HG02610 (cell line): ENCODE measurements around the gene TRIO.

Experiments
- ATAC-seq: cut with Tn5 transposase; IDR thresholded peaks from one replicate; pipeline ENCODE4 v1.9.1; 2021; ENCODE audit warnings: mild to moderate bottlenecking, moderate library complexity; ENCODE audit not compliant: unreplicated experiment

Gene TRIO

DNA sequence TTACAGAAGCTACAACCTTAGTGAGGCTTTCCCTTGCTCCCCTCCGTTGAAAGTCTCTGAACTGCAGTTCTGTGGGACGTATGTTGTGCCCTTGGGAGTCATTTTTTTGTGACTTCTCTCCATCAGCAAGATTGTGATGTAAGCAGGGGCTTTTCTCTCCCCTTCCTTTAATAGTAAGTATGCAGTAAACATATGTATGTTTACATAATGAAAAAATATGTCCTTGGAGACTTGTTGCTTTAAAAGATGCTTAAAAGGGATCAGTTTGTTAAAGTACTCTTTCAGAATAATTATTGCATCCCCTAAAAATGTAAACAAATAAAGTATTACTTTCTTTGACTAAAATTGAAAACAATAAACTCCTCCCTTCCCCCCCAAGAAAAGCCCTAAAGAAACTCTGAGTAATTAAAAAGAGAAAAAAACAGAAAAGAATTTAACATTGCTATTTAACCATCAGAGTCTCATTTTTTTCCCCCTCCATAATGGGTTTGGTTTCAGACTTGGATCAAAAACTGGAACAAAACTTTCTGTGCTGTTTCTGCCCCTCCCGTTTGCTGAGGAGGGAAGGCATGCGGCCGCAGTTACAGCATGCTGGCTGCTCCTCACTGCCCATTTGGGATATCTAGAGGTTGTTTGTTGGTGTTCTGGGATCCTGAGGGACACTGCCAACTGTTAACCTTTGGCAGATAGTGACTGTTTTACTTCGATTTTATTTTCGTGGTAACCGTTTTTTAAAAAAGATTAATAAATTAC lies 40.2 kb downstream of the TRIO start:
- ATAC-seq = no peak

DNA sequence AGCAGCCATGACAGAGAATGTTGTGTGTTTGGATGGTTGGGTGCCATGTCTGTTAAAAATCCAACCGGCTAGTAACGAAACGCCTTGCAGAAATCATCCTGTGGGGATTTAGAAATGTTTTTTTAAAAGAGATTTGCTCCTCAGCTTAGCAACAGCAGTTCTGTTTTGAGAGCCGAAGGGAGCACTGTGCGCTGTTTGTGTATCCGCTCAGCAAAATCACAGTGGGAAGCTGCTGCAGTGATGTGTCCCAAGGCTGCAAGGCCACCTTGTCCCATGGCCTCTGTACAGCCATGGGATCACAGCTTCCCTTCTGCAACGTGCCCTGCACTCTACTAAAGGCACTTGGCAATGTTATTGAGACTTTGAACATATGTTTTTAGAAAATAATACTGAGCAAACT lies 40.9 kb downstream of the TRIO start:
- ATAC-seq = no peak

DNA sequence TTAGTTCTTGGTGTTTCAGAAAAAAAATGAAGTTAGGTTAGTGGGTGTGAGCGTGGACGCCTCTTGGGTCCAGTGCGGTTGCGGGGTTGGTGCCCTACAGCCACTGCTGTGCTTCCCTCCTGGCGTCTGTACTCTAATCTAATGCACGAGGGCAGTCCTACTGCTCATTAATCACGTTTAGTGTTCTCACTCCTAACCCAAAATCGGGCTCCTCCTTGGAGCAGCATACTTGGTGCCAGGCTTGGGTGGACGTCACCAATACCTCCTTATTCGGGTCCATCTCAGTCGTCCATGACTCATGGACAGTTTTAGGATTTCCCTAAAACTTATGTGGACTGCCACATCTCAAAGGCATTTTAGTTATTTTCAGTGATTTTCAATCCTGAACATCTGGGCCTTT lies 41.6 kb downstream of the TRIO start:
- no peak for ATAC-seq

DNA sequence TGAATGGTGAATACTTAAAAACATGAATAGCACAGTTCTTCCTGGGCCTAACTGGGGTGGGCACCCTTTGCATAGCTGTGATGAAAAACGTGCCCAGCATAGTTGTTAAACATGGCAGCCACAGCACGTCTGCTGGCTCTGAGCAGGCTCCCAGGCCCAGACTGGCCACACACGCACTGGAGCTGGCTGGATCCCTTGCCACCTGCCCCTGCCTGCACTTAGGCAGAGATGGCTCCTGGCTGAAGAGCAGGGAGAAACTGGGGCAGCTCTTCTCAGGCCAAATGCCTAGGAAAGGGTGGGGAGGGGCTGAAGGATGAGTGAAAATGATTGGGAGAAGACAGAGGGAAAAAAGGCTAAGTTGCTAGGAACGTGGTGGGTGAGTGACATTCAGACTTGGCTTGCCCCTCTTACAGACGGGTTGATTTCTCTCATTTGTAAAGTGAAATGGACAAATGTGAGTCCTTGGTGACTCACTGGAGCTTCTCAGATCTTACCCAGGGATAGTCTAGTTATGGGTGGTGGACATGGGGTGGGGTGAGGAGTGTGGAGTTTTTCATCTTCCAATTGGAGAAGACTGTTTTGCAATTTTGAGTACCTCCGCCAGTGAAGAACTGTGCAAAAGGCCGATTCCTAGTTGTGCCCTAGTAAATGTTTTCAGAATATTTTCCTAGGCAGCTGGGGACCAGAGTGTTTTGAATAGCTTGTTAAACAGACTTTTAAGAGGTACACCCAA lies 42.4 kb downstream of the TRIO start:
- ATAC-seq = no peak

DNA sequence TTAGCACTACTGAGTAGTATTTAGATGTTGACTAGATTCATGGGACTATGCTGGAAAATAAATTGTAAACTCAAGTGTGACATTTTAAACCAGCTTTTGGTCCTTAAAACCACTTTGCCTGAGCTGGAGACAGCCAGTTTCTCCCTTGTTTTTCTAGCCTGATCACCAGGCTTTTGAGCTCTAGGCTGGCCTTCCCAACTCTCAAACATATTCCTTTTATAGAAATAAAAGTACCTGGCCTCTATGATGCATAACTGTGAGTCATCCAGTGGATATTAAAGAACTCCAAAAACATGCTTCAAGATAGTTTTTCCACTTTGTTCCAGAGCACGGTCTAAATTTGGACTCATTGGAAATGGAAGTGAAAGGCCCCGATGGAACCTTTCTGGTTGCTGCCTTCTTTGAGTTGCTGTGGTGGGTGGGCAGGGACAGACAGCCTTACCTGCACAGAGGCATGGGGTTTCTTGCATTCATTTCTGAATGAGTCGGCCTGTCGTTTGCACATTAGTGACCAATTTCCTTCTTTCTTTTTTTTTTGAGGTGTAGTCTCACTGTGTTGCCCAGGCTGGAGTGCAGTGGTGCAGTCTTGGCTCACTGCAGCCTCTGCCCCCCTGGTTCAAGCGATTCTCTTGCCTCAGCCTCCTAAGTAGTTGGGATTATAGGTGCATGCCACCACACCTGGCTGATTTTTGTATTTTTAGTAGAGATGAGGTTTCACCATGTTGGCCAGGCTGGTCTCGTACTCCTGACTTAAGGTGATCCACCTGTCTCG lies 43.1 kb downstream of the TRIO start:
- ATAC-seq = no peak

DNA sequence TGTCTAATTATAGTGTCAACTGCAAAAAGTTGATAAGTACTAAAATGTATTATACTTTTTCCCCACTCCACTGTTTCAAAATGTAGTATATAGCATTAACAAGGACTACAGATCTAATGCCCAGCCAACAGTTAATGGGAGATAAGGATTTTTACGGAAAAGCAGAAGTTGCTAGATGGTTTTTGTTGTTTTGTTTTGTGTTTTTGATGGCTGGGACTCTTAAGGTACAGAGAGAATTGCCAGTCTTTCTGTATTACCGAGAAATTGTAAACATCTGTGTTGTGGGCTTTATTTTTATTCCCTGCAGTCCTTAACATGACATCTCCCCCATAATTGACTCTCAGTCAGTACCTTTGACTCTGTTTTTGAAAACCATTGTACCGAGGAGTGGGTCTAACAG lies 44.0 kb downstream of the TRIO start:
- ATAC-seq = no peak

DNA sequence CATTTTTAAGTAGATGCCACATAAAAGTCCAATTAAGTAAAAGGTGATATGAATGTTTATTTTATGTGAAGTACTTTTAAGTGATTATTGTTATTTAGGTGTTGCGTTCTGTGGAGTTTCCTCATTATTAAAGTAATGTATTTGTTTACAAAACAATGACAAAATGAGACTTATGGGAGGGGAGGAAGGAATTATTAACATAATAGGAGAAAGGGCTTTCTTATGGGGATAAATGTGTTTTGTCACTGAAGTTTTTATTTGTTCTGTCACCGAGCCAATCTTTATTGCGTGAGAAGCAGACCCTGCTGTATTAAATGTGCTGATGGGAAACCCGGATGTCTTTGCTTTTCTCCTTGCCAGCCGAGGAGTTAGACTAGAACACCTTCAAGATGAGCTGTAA lies 44.5 kb downstream of the TRIO start:
- ATAC-seq = no peak

DNA sequence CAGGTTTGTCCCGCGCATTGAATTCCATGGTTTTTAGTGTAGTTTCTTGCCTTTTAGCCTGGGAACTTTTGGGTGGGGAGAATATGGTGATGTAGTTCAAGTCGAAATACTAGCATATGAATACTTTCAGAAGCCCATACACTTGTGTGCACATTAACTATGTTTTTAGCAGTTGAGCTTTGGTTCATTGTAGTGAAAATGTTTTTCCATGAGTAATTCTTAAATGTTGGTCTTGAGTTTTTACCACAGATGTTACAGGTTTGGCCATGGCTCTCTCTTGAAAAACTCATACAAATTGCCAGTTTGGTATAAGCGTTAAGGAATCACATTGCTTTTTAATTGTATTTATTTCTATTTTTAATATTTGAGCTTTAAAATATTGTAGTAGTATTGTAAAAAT lies 45.6 kb downstream of the TRIO start:
- no peak for ATAC-seq

DNA sequence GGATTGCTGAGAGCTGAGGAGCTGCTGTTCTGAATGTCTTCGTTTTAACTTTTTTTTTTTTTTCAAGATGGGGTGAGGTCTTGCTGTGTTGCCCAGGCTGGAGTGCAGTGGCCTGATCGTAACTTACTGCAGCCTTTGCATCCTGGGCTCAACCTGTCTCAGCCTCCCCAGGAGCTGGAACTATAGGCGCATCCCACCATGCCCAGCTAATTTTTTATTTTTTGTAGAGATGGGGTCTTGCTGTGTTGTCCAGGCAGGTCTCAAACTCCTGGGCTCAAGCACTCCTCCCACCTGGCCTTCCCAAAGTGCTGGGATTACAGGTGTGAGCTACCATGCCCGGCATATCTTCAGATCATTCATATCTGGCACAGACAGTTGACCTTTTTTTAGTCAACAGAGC lies 46.5 kb downstream of the TRIO start:
- no peak for ATAC-seq

DNA sequence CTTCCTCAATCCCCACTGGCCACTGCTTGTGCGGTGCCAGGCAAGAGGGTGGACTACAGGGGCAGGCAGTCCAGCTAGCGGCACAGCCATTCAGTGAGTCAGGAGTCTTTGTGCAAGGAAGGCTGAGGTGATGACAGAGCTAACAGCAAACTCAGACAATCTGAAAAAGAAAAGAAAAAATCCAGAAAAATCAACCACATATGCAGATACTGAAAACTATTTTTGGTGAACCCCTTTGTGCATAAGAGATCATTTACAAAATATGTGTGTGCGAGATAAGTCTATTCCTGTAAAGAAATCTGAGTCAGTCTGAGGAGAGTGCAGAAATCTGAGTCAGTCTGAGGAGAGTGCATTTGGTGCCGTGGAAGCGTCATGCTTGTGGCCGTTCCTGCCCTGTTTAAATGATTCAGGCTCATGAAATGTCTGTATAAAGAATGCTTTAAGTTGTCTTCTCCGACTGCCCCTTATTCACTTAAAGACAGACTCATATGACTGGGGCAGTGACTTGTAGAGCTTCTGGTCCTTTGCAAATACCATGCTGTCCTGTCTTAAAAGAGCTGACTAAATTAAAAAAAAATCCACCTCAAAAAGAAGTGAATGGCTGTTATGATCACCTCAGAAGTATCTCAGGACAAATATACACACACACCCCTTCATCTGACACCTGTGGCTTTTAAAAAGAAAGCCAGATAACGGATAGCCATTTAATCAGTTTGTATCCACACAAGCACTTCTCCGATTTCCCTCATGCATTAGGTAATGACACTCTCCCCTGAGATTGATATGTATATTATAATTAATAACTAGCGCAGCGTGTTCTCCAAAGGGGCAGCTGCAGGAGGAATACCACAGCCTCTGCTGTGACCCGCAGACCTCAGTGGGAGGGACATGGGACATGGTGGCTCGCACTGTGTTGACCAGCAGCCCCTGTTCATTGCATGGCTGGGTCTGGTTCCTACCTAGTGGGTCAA lies 47.3 kb downstream of the TRIO start:
- no peak for ATAC-seq

DNA sequence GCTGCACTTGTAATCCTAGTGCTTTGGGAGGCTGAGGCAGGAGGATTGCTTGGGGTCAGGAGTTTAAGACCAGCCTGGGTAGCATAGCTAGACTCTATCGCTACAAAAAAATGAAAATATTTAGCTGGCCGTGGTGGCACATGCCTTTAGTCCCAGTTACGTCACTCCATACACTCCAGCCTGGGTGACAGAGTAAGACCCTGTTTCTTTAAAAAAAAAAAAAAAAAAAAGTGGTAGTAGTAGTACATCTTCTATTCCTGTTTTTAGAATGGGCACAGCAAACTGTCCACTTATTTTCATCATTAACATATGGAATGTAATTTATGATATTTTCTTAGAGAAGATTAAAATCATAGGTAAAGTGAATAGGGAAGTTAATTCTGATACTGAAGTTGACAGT lies 48.2 kb downstream of the TRIO start:
- ATAC-seq = no peak

DNA sequence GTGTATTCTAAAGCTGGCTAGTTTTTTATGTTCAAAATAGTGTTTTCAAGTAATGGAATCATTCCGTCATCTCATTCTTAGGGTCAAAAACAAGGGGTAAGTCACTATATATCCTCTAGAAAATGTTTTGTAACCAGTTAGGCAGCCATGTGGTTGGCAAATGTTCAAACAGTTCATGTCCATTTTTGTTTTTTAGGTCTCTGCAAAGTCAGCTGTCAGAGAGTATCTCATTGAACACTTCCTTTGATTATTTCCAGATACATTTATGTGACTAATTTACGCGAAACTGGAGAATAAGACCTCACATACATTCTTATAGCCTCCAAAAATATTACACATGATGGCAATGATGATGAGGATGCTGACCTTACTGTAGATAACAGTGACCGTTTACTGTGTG lies 50.4 kb downstream of the TRIO start:
- no peak for ATAC-seq

DNA sequence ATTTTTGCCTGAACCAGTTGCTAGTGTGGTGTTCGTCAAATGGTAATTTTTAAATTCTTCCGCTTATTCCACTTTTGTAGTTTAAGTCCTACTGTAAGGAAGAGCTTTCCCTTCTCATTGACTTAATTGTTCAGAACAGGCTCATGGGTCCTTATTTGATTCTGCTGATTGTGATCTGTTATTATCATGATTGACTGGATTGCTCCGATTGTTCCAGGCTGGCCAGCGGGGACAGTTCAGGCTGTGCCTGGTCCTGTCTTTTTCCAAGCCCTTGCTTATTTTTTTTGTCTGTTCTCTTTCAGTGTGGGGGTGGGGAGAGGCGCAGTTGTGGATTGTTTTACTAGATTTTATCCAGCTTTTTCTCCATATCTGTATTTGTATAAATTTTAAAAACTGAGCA lies 52.4 kb downstream of the TRIO start:
- ATAC-seq = no peak

DNA sequence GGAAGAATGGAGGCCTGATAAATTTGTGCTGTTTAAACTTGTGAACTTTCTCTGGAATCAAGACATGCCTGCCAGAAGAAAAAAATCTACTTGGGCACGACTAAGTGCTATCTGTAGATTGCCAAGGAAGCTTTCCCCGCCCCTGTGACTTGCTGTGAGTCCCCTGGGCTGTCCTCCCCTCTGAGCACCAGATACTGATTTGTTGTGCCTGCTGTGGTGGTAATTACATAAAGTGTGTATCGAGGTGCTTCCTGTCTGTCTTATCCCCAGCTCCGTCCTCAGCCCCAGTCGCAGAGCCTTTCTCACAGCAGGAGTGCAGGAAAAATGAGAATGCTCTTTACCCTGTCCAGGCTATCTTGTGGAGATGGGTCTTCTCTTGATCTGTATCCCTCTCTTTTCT lies 53.9 kb downstream of the TRIO start:
- no peak for ATAC-seq

DNA sequence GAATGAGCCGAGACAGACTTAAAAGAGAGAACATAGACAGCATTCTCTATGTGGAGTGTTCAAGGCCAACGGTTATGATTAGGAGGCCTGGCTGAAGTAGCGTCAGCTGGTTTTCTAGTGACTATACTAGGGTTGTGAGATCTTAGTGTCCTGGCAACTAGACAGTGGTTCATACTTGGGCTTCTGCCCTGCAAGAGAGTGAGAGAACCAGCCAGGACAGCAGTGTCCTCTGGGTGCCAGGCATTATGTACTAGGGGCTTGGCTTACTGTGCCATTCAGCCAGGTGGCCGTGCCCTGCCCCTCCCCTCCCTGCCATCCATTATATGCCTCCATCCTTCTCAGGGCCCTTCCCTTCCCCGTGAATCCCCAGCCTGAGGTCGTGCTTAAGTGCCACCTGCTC lies 56.8 kb downstream of the TRIO start:
- no peak for ATAC-seq

DNA sequence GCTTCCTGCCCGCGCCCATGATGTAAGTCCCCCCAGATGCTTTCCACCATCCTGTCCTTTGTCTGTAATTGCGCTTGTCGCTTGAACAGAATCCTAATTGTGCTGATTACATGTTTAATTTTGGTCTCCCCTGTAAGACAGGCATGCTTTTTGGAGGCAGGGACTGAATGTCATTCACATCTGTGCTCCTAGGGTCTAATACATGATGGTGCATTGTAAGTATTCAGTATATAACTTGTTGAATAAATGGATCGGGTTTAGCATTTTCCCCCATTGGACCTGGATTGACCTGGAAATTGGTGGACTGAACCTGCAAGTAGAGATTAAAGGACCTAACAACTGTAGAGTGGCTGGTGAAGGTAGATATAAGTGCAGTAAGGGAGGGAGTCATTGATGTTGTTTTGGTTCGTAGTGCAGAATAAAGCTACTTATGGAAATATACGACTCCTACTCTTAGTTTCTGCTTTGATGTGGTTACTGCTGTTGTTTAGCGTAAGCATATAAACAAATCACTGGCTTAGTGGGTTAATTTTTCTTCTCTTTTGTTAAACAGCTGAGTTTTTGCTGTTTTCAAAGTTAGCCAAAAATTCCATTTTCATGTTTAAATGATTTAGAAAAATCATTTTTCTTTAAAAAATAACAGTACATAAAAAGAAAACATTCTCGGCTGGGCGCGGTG lies 57.3 kb downstream of the TRIO start:
- ATAC-seq = no peak

DNA sequence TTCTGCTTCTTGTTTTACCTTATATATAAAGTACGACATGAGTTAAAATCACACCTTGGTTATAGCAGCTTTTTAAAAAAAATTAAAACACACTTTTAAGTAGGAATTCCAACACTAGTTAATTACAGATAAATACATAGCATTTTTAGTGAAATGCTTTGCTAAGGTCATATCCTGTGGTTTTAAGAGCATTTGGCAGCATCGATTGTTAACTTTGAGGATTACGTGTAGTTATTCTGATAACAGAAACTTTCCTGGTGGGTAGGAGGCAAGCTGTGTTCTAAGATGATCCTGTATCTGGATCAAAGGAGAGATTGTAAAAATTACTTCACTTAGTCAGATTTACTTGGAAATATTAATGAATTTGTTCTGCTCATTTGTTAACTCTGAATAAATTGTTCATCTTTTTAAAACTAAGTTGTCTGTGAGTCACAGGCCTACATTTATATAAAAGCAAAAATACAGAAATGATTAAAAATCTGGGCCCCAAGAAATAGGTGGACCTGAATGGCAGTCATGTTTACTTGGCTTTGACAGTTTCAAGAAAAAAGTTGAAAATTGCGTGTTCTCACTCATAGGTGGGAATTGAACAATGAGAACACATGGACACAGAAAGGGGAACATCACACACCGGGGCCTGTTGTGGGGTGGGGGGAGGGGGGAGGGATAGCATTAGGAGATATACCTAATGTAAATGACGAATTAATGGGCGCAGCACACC lies 58.3 kb downstream of the TRIO start:
- no peak for ATAC-seq

DNA sequence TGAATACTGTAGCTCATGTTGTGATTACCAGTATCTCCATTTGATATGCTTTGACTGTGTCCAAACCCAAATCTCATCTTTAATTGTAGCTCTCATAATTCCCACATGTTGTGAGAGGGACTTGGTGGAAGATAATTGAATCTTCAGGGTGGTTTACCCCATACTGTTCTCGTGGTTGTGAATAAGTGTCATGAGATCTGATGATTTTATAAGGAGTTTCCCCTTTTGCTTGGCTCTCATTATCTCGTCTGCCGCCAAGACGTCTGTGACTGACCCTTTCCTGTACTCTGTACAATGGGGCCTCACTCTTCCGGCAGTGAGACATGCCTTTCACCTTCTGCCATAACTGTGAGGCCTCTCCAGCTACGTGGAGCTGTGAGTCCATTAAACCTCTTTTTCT lies 59.3 kb downstream of the TRIO start:
- peak; percentile 33 for ATAC-seq

DNA sequence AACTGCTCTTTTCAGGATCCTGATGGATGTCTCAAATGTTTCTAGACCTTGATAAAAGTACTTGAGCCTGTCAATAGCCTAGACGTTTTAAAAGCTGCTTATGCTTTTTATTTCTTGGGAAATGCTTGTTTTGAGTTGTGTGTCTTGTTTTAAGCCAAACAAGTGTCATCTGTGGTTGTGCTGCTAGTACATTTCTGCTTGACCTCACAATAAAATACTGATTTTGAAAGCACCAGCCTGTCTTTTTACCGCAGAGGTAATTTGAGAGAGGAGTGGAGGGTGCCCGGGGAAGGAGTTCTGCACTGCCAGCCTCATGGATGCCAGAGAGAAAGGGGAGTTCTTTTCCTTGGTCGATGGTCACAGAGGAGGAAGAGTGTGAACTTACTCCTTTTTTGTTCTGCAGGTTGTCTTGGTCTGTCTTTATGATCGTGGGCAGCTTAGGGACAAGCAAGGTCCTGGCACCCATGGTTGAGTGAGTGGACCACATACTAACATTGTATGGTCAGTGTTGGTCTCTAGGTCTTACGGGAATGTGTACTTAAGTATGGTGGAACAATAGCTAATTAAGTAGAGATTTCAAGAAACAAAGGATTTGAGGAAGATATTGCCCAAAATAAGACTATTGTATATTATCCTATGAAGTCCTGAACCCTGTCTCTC lies 61.0 kb downstream of the TRIO start:
- no peak for ATAC-seq
